ENCODE data around the gene RMDN3.

The RMDN3 gene

GRCh38 chr15:40754883-40755811 is at the start of gene RMDN3:
Gene RMDN3 (minus strand): TSS chr15:40755254. CDS start chr15:40754783, 471 bp downstream.
- peak; percentile 91 for DNase-seq (ENCODE audit: low read depth)

- DNase-seq (ENCODE audit: low read depth), result no peak
These were observed 48.6 kb upstream of the RMDN3 start for GRCh38 chr15:40803688-40804087.

- DNase-seq (ENCODE audit: low read depth), result no peak
These were observed 48.0 kb upstream of the RMDN3 start for GRCh38 chr15:40803076-40803475.

GRCh38 chr15:40799523-40799922 is 44.5 kb upstream of the RMDN3 start:
- DNase-seq (ENCODE audit: low read depth), result no peak

- no peak for DNase-seq (ENCODE audit: low read depth)
These were observed 41.5 kb upstream of the RMDN3 start for GRCh38 chr15:40796512-40796911.

- no peak for DNase-seq (ENCODE audit: low read depth)
These were observed 41.0 kb upstream of the RMDN3 start for GRCh38 chr15:40796041-40796440.

GRCh38 chr15:40793216-40793989 is 38.3 kb upstream of the RMDN3 start:
- peak; percentile 92 for DNase-seq (ENCODE audit: low read depth)

- no peak for DNase-seq (ENCODE audit: low read depth)
These were observed 37.3 kb upstream of the RMDN3 start for GRCh38 chr15:40792394-40792793.

GRCh38 chr15:40790718-40791117 is 35.7 kb upstream of the RMDN3 start:
- DNase-seq (ENCODE audit: low read depth), result peak; percentile 34

- DNase-seq (ENCODE audit: low read depth), result no peak
These were observed 34.9 kb upstream of the RMDN3 start for GRCh38 chr15:40789999-40790398.

GRCh38 chr15:40789119-40789518 is 34.1 kb upstream of the RMDN3 start:
- DNase-seq (ENCODE audit: low read depth), result no peak

GRCh38 chr15:40787991-40788390 is 32.9 kb upstream of the RMDN3 start:
- no peak for DNase-seq (ENCODE audit: low read depth)

GRCh38 chr15:40787344-40787841 is 32.3 kb upstream of the RMDN3 start:
- DNase-seq (ENCODE audit: low read depth), result peak; percentile 79

- no peak for DNase-seq (ENCODE audit: low read depth)
These were observed 30.8 kb upstream of the RMDN3 start for GRCh38 chr15:40785814-40786213.

- DNase-seq (ENCODE audit: low read depth), result no peak
These were observed 30.1 kb upstream of the RMDN3 start for GRCh38 chr15:40785164-40785563.

- DNase-seq (ENCODE audit: low read depth), result peak; percentile 35
These were observed 27.7 kb upstream of the RMDN3 start for GRCh38 chr15:40782609-40783227.

- peak; percentile 64 for DNase-seq (ENCODE audit: low read depth)
These were observed 21.6 kb upstream of the RMDN3 start for GRCh38 chr15:40776537-40777141.

- DNase-seq (ENCODE audit: low read depth), result no peak
These were observed 20.9 kb upstream of the RMDN3 start for GRCh38 chr15:40775740-40776536.

- DNase-seq (ENCODE audit: low read depth), result no peak
These were observed 20.0 kb upstream of the RMDN3 start for GRCh38 chr15:40775007-40775406.

GRCh38 chr15:40773902-40774301 is 18.8 kb upstream of the RMDN3 start:
- DNase-seq (ENCODE audit: low read depth), result no peak

- DNase-seq (ENCODE audit: low read depth), result no peak
These were observed 18.4 kb upstream of the RMDN3 start for GRCh38 chr15:40773496-40773895.
